GM12878 (cell line): ENCODE results near the gene PIPOX. TPM values are rescaled to one million over a fixed set of nuclear protein-coding genes. Genes with fewer than 3 reads are reported as not detected.

Source experiments
- ATAC-seq: fragments of 200-7000 bp; cut with Tn5 transposase; 3 replicates; pipeline ENCODE4 v1.9.1; 2020; ENCODE audit warnings: mild to moderate bottlenecking, moderate library complexity
- BruUV-seq: library from RNA; stranded (reverse); fragments of 400-500 nt; replicated peaks from 2 replicates; lab custom pipeline; 2021; lab: Mats Ljungman, UMichigan
- CTCF ChIA-PET: fragments of 300-600 bp; sonication (Branson Sonifier 250); formaldehyde crosslinking; extraction: SDS; loops from one replicate; lab custom pipeline; 2021; ENCODE audit warnings: inconsistent platforms; lab: Yijun Ruan, JAX
- POLR2A ChIA-PET: fragments of 350-600 bp; formaldehyde crosslinking; extraction: SDS; loops from one replicate; lab custom pipeline; 2021; ENCODE audit warnings: inconsistent platforms; lab: Charles Lee
- RAD21 ChIA-PET: fragments of 300-600 bp; sonication (Branson Sonifier 250); formaldehyde crosslinking; loops from one replicate; lab custom pipeline; 2023; ENCODE audit warnings: antibody characterized with exemption; ENCODE audit not compliant: unreplicated experiment; lab: Charles Lee
- SMC1A ChIA-PET: fragments of 300-600 bp; sonication (Branson Sonifier 250); formaldehyde crosslinking; loops from one replicate; lab custom pipeline; 2023; ENCODE audit not compliant: unreplicated experiment, uncharacterized antibody; lab: Charles Lee
- DNase-seq: peaks from one replicate; pipeline ENCODE4 v3.0.0-alpha.2; 2011; ENCODE audit warnings: low read depth, low spot score
- FAIRE-seq: peaks from 3 replicates; lab custom pipeline; 2011; peaks lifted over from hg19 to GRCh38; lab: Jason Lieb, UNC
- H2AFZ ChIP-seq: 2 replicates; pipeline ENCODE4 v1.6.0; 2011; ENCODE audit warnings: low read depth, low read length, control low read depth; ENCODE audit not compliant: control insufficient read depth
- H3K27ac ChIP-seq: 2 replicates; pipeline ENCODE4 v1.5.1; 2011; ENCODE audit warnings: control low read depth; ENCODE audit not compliant: control insufficient read depth, insufficient read depth
- H3K27me3 ChIP-seq, 2 experiments: replicated peaks in 1 of 2; 2 replicates each; pipeline versions ENCODE4 v1.6.0 to v1.6.1; 2011; ENCODE audit warnings: low read length in 1 of 2; ENCODE audit not compliant: control insufficient read depth in 2 of 2, insufficient read depth in 2 of 2
- H3K36me3 ChIP-seq, 2 experiments: 2 replicates each; pipeline ENCODE4 v1.5.1; 2011; ENCODE audit warnings: low read length in 1 of 2; ENCODE audit not compliant: control insufficient read depth in 2 of 2, insufficient read depth in 2 of 2
- H3K4me1 ChIP-seq: 2 replicates; pipeline ENCODE4 v1.6.1; 2011; ENCODE audit warnings: mild to moderate bottlenecking, low read length, moderate library complexity, mixed read lengths; ENCODE audit not compliant: control insufficient read depth, insufficient read depth
- H3K4me2 ChIP-seq: 2 replicates; pipeline ENCODE4 v1.6.0; 2011; ENCODE audit warnings: control low read depth; ENCODE audit not compliant: control insufficient read depth, insufficient read depth
- H3K4me3 ChIP-seq: fragments of 200-600 bp; sonication (generic); 2 replicates; pipeline ENCODE4 v1.5.1; 2016
- H3K79me2 ChIP-seq: 2 replicates; pipeline ENCODE4 v1.6.0; 2011; ENCODE audit warnings: low read length; ENCODE audit not compliant: control insufficient read depth, insufficient read depth
- H3K9ac ChIP-seq: 2 replicates; pipeline ENCODE4 v1.8.0; 2011; ENCODE audit warnings: low read length, control low read depth, mixed read lengths; ENCODE audit not compliant: control insufficient read depth, insufficient read depth
- H3K9me3 ChIP-seq: replicated peaks from 3 replicates; pipeline ENCODE4 v1.5.1; 2011; ENCODE audit warnings: mild to moderate bottlenecking, low read length; ENCODE audit not compliant: control insufficient read depth, insufficient read depth
- H4K20me1 ChIP-seq: 2 replicates; pipeline ENCODE4 v1.6.0; 2011; ENCODE audit not compliant: control insufficient read depth, insufficient read depth
- BMI1 ChIP-seq: fragments of 450-650 bp; IDR thresholded peaks from 2 replicates; pipeline ENCODE4 v1.6.1; 2016; ENCODE audit warnings: mild to moderate bottlenecking, moderate library complexity, borderline replicate concordance
- CHD2 ChIP-seq: IDR thresholded peaks from 2 replicates; pipeline ENCODE4 v1.6.1; 2011; ENCODE audit warnings: low read depth, low read length, improper control_type of control experiment, borderline replicate concordance
- JUNB ChIP-seq: IDR thresholded peaks from 2 replicates; pipeline ENCODE4 v1.6.1; 2016; ENCODE audit warnings: antibody characterized with exemption, mild to moderate bottlenecking
- PAX5 ChIP-seq: IDR thresholded peaks from 2 replicates; pipeline ENCODE4 v1.6.1; 2011; ENCODE audit warnings: low read depth, low read length, borderline replicate concordance
- SMC3 ChIP-seq: IDR thresholded peaks from 2 replicates; pipeline ENCODE4 v1.6.1; 2011; ENCODE audit warnings: low read length, improper control_type of control experiment, borderline replicate concordance
- ZBED1 ChIP-seq: IDR thresholded peaks from 2 replicates; pipeline ENCODE4 v1.6.1; 2016; ENCODE audit warnings: borderline replicate concordance
- WGBS: methylation state at CpG from one replicate; pipeline ENCODE4 v1.1.6; 2016; ENCODE audit warnings: low lambda C conversion rate; ENCODE audit not compliant: insufficient replicate concordance, insufficient coverage; ENCODE audit errors: missing lambda C conversion rate; 5-methylcytosine and 5-hydroxymethylcytosine counted together
- in situ Hi-C: fragments of 300-500 bp; cut with MboI; formaldehyde crosslinking; loops from 9 replicates; pipeline ENCODE4 v1.14.3; 2018; ENCODE audit warnings: mixed read lengths
- intact Hi-C: fragments of 100-400 bp; cut with micrococcal nuclease; formaldehyde crosslinking; loops from one replicate; pipeline ENCODE4 v1.14.2; 2022; ENCODE audit not compliant: unreplicated experiment
- polyA plus RNA-seq, 11 experiments: library from polyadenylated mRNA; depleted of rRNA in 4 of 11; unstranded in 6 of 11; stranded (reverse) in 5 of 11; fragments of >200 nt; fragmentation: Nextera tagmentation in 4 of 11; fragmentation: Illumina TruSeq in 1 of 11; extraction: Ambion mirVana in 4 of 11; extraction: Trizol in 1 of 11; gene quantifications; 1 replicate in 1 of 11; 2 replicates in 10 of 11; pipeline versions ENCODE4 v1.2.1 to v1.2.3, GENCODE V29; 2011 to 2016; ENCODE audit warnings: inconsistent platforms in 2 of 11, missing spikeins in 2 of 11, low read depth in 1 of 11
- total RNA-seq, 4 experiments: library from RNA; depleted of rRNA in 3 of 4; stranded (reverse); fragments of >200 nt in 3 of 4; fragmentation: Illumina TruSeq in 1 of 4; extraction: Trizol in 1 of 4; gene quantifications; 2 replicates each; pipeline versions ENCODE4 v1.2.1 to v1.2.3, GENCODE V29; 2013 to 2021

PIPOX gene
- total and polyA plus RNA-seq, 10 of the 15 experiments (the other 5 are each of a cell fraction or from before 2014, with no cell fraction given), result 0.22 to 1.4 (median 0.56) TPM; not detected in 1

- ATAC-seq (no peak), FAIRE-seq (no peak), DNase-seq (no peak)
- H3K79me2 ChIP-seq, result no peaks in the 10 kb centered on the region
- H2AFZ ChIP-seq, result no peak overlapping the region
- CTCF ChIA-PET, result interaction anchor here (1.5 to 4.4 kb wide), 2 partner anchors 13 to 138 kb away, joined by 4 to 24 read pairs; no protein-coding TSS in a partner anchor
- no peaks in the 10 kb centered on the region for H3K4me1 ChIP-seq
- intact Hi-C loops (no loop called here), in situ Hi-C loops (no loop called here)
- no peaks in the 10 kb centered on the region for H3K9me3 ChIP-seq
- no peak overlapping the region for H3K4me3 ChIP-seq
- no peak overlapping the region for H3K9ac ChIP-seq
- H3K36me3 ChIP-seq, result peaks cover 2 to 4% of the 10 kb centered on the region in 2 experiments; a peak in 3 of 4 replicates
- H3K27ac ChIP-seq, result no peak overlapping the region
- POLR2A ChIA-PET, result no interaction called here
- BruUV-seq, result no TSS peak
- H4K20me1 ChIP-seq, result no peaks in the 10 kb centered on the region
- RAD21 ChIA-PET, result no interaction called here
- no peaks in the 10 kb centered on the region for H3K27me3 ChIP-seq
- SMC1A ChIA-PET, result no interaction called here
- 90% methylated on average over 4 of the region's 4 CpGs for WGBS
- no peak for TF ChIP-seq PAX5
- TF ChIP-seq BMI1, result no peak
- TF ChIP-seq ZBED1, result no peak
- no peak for TF ChIP-seq SMC3
- no peak for TF ChIP-seq JUNB
- TF ChIP-seq CHD2, result no peak
- no peak overlapping the region for H3K4me2 ChIP-seq
Observed at GRCh38 chr17:29103341-29103740, 60.4 kb downstream of the PIPOX start.

Other genes starting within 250 kb of the PIPOX start
Only the 7 nearest of the 8 such genes appear.
- gene FAM222B, start 200.4 kb upstream of the PIPOX start, total RNA-seq (2014; rRNA removed), result 5.7 and 6.4 TPM in 2 replicates
- 3.3 and 3.6 TPM in 2 replicates for gene FAM222B, start 200.4 kb upstream of the PIPOX start, total RNA-seq (2014; rRNA removed; fragmentation: Illumina TruSeq; extraction: Trizol)
- gene FAM222B, start 200.4 kb upstream of the PIPOX start, total RNA-seq (2021), result 18.3 and 18.5 TPM in 2 replicates
- gene FAM222B, start 200.4 kb upstream of the PIPOX start, polyA plus RNA-seq (2011; rRNA removed), result 2.9 and 4.1 TPM in 2 replicates
- 12.4 and 14.2 TPM in 2 replicates for gene FAM222B, start 200.4 kb upstream of the PIPOX start, polyA plus RNA-seq (2014; fragmentation: Illumina TruSeq; extraction: Trizol)
- gene FAM222B, start 200.4 kb upstream of the PIPOX start, polyA plus RNA-seq (2014; fragmentation: Nextera tagmentation; extraction: Ambion mirVana), result 1 to 10 TPM; 2.8 to 2.9 TPM
- gene FAM222B, start 200.4 kb upstream of the PIPOX start, polyA plus RNA-seq (2014; rRNA removed), result 6.4 and 9.7 TPM in 2 replicates
- 10 to 100 TPM; 14.0 to 14.7 TPM for gene FAM222B, start 200.4 kb upstream of the PIPOX start, polyA plus RNA-seq (2016; fragmentation: Nextera tagmentation; extraction: Ambion mirVana)
- gene ERAL1, start 188.1 kb upstream of the PIPOX start, total RNA-seq (2014; rRNA removed), result 57.1 and 61.2 TPM in 2 replicates
- 24.6 and 27.7 TPM in 2 replicates for gene ERAL1, start 188.1 kb upstream of the PIPOX start, total RNA-seq (2014; rRNA removed; fragmentation: Illumina TruSeq; extraction: Trizol)
- gene ERAL1, start 188.1 kb upstream of the PIPOX start, total RNA-seq (2021), result 66.7 and 67.8 TPM in 2 replicates
- gene ERAL1, start 188.1 kb upstream of the PIPOX start, polyA plus RNA-seq (2011; rRNA removed), result 60.2 and 104 TPM in 2 replicates
- 96.5 and 101 TPM in 2 replicates for gene ERAL1, start 188.1 kb upstream of the PIPOX start, polyA plus RNA-seq (2014; fragmentation: Illumina TruSeq; extraction: Trizol)
- 100 to 1,000 TPM; 165 to 175 TPM for gene ERAL1, start 188.1 kb upstream of the PIPOX start, polyA plus RNA-seq (2014; fragmentation: Nextera tagmentation; extraction: Ambion mirVana)
- gene ERAL1, start 188.1 kb upstream of the PIPOX start, polyA plus RNA-seq (2014; rRNA removed), result 99.5 and 103 TPM in 2 replicates
- gene ERAL1, start 188.1 kb upstream of the PIPOX start, polyA plus RNA-seq (2016; fragmentation: Nextera tagmentation; extraction: Ambion mirVana), result 100 to 1,000 TPM; 114 to 132 TPM
- gene FLOT2, start 145.4 kb upstream of the PIPOX start, total RNA-seq (2014; rRNA removed), result 79.0 and 79.6 TPM in 2 replicates
- 72.0 and 72.5 TPM in 2 replicates for gene FLOT2, start 145.4 kb upstream of the PIPOX start, total RNA-seq (2014; rRNA removed; fragmentation: Illumina TruSeq; extraction: Trizol)
- gene FLOT2, start 145.4 kb upstream of the PIPOX start, total RNA-seq (2021), result 291 and 302 TPM in 2 replicates
- 90.1 and 150 TPM in 2 replicates for gene FLOT2, start 145.4 kb upstream of the PIPOX start, polyA plus RNA-seq (2011; rRNA removed)
- 75.3 and 147 TPM in 2 replicates for gene FLOT2, start 145.4 kb upstream of the PIPOX start, polyA plus RNA-seq (2014; fragmentation: Illumina TruSeq; extraction: Trizol)
- 100 to 1,000 TPM in 1 of 2 experiments, 10 to 100 TPM in 1; 56.8 to 121 TPM for gene FLOT2, start 145.4 kb upstream of the PIPOX start, polyA plus RNA-seq (2014; fragmentation: Nextera tagmentation; extraction: Ambion mirVana)
- gene FLOT2, start 145.4 kb upstream of the PIPOX start, polyA plus RNA-seq (2014; rRNA removed), result 150 and 154 TPM in 2 replicates
- 100 to 1,000 TPM; 237 to 251 TPM for gene FLOT2, start 145.4 kb upstream of the PIPOX start, polyA plus RNA-seq (2016; fragmentation: Nextera tagmentation; extraction: Ambion mirVana)
- 35.3 and 37.1 TPM in 2 replicates for gene DHRS13, start 140.1 kb upstream of the PIPOX start, total RNA-seq (2014; rRNA removed)
- gene DHRS13, start 140.1 kb upstream of the PIPOX start, total RNA-seq (2014; rRNA removed; fragmentation: Illumina TruSeq; extraction: Trizol), result 23.7 and 24.2 TPM in 2 replicates
- gene DHRS13, start 140.1 kb upstream of the PIPOX start, total RNA-seq (2021), result 27.6 and 31.3 TPM in 2 replicates
- gene DHRS13, start 140.1 kb upstream of the PIPOX start, polyA plus RNA-seq (2011; rRNA removed), result 50.6 and 55.2 TPM in 2 replicates
- gene DHRS13, start 140.1 kb upstream of the PIPOX start, polyA plus RNA-seq (2014; fragmentation: Illumina TruSeq; extraction: Trizol), result 17.7 and 19.6 TPM in 2 replicates
- gene DHRS13, start 140.1 kb upstream of the PIPOX start, polyA plus RNA-seq (2014; fragmentation: Nextera tagmentation; extraction: Ambion mirVana), result under 1 TPM in 1 of 2 experiments, not detected in 1; 0.18 TPM
- gene DHRS13, start 140.1 kb upstream of the PIPOX start, polyA plus RNA-seq (2014; rRNA removed), result 37.7 and 38.8 TPM in 2 replicates
- gene DHRS13, start 140.1 kb upstream of the PIPOX start, polyA plus RNA-seq (2016; fragmentation: Nextera tagmentation; extraction: Ambion mirVana), result 10 to 100 TPM; 28.7 to 35.5 TPM
- 28.6 and 30.1 TPM in 2 replicates for gene PHF12, start 91.6 kb upstream of the PIPOX start, total RNA-seq (2014; rRNA removed)
- gene PHF12, start 91.6 kb upstream of the PIPOX start, total RNA-seq (2014; rRNA removed; fragmentation: Illumina TruSeq; extraction: Trizol), result 15.9 and 18.1 TPM in 2 replicates
- gene PHF12, start 91.6 kb upstream of the PIPOX start, total RNA-seq (2021), result 43.9 and 44.2 TPM in 2 replicates
- gene PHF12, start 91.6 kb upstream of the PIPOX start, polyA plus RNA-seq (2011; rRNA removed), result 8.6 and 22.6 TPM in 2 replicates
- gene PHF12, start 91.6 kb upstream of the PIPOX start, polyA plus RNA-seq (2014; fragmentation: Illumina TruSeq; extraction: Trizol), result 24.7 and 27.8 TPM in 2 replicates
- 1 to 10 TPM; 1.3 to 2.3 TPM for gene PHF12, start 91.6 kb upstream of the PIPOX start, polyA plus RNA-seq (2014; fragmentation: Nextera tagmentation; extraction: Ambion mirVana)
- 33.5 and 39.8 TPM in 2 replicates for gene PHF12, start 91.6 kb upstream of the PIPOX start, polyA plus RNA-seq (2014; rRNA removed)
- 10 to 100 TPM; 10.6 to 15.3 TPM for gene PHF12, start 91.6 kb upstream of the PIPOX start, polyA plus RNA-seq (2016; fragmentation: Nextera tagmentation; extraction: Ambion mirVana)
- gene SEZ6, start 37.1 kb upstream of the PIPOX start, total RNA-seq (2014; rRNA removed), result not detected in 2 replicates
- not detected in 2 replicates for gene SEZ6, start 37.1 kb upstream of the PIPOX start, total RNA-seq (2014; rRNA removed; fragmentation: Illumina TruSeq; extraction: Trizol)
- gene SEZ6, start 37.1 kb upstream of the PIPOX start, total RNA-seq (2021), result not detected in 2 replicates
- not detected in 2 replicates for gene SEZ6, start 37.1 kb upstream of the PIPOX start, polyA plus RNA-seq (2011; rRNA removed)
- gene SEZ6, start 37.1 kb upstream of the PIPOX start, polyA plus RNA-seq (2014; fragmentation: Illumina TruSeq; extraction: Trizol), result 0.09 TPM in 1 of 2 replicates, not detected in the other
- under 1 TPM; 0.05 to 0.24 TPM for gene SEZ6, start 37.1 kb upstream of the PIPOX start, polyA plus RNA-seq (2014; fragmentation: Nextera tagmentation; extraction: Ambion mirVana)
- 0.09 and 0.23 TPM in 2 replicates for gene SEZ6, start 37.1 kb upstream of the PIPOX start, polyA plus RNA-seq (2014; rRNA removed)
- under 1 TPM; 0.36 to 0.87 TPM for gene SEZ6, start 37.1 kb upstream of the PIPOX start, polyA plus RNA-seq (2016; fragmentation: Nextera tagmentation; extraction: Ambion mirVana)
- gene MYO18A, start 137.3 kb downstream of the PIPOX start, total RNA-seq (2014; rRNA removed), result 42.8 and 43.5 TPM in 2 replicates
- gene MYO18A, start 137.3 kb downstream of the PIPOX start, total RNA-seq (2014; rRNA removed; fragmentation: Illumina TruSeq; extraction: Trizol), result 21.5 and 24.4 TPM in 2 replicates
- gene MYO18A, start 137.3 kb downstream of the PIPOX start, total RNA-seq (2021), result 60.9 and 66.0 TPM in 2 replicates
- 4.6 and 9.8 TPM in 2 replicates for gene MYO18A, start 137.3 kb downstream of the PIPOX start, polyA plus RNA-seq (2011; rRNA removed)
- 23.0 and 31.3 TPM in 2 replicates for gene MYO18A, start 137.3 kb downstream of the PIPOX start, polyA plus RNA-seq (2014; fragmentation: Illumina TruSeq; extraction: Trizol)
- 1 to 10 TPM; 2.9 to 3.9 TPM for gene MYO18A, start 137.3 kb downstream of the PIPOX start, polyA plus RNA-seq (2014; fragmentation: Nextera tagmentation; extraction: Ambion mirVana)
- 31.2 and 42.9 TPM in 2 replicates for gene MYO18A, start 137.3 kb downstream of the PIPOX start, polyA plus RNA-seq (2014; rRNA removed)
- gene MYO18A, start 137.3 kb downstream of the PIPOX start, polyA plus RNA-seq (2016; fragmentation: Nextera tagmentation; extraction: Ambion mirVana), result 10 to 100 TPM; 23.2 to 24.6 TPM